Measurements from ENCODE around the gene FRYL.

DNA sequence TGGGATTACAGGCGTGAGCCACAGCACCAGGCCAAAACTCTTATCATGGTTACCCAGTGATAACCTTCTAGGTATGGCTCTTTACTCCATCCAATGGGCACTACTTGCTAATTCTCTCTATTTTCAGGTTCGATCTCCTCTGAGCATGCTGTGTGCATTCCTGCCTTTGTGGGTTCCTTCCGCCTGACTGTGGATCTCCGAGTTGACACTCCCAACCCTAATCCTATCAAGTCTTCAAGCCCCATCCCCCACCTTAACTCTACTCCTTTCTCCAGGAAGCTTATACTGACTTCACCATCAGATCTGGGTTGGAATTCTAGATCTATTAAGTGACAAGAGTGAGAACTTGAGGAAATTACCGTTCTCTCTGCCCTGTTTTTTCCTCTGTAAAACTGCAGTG, 225.5 kb downstream of the FRYL start:
- TF ChIP-seq CTCF (conservative IDR thresholded peaks at IDR 0.05 in 1 of 2, IDR thresholded peaks at IDR 0.05 in 1 of 2; ENCODE audit: low read depth in 1 of 2, low read length in 2 of 2) (no peak), EZH2 (IDR thresholded peaks at IDR 0.05; ENCODE audit: low read length, missing control alignments) (no peak)

All from fibroblast of lung (primary cell).